Upper lobe of left lung (tissue), 4 donors: Measurements from ENCODE around the gene TDRD5.

ENCODE experiments used
- EP300 ChIP-seq, 4 donors: sonication (generic); formaldehyde crosslinking; IDR thresholded peaks; one replicate each; pipeline ENCODE4 v1.5.1; 2017; ENCODE audit warnings: antibody characterized with exemption in 4 of 4, control low read depth in 2 of 4
- POLR2A ChIP-seq, 4 donors: fragments of 450-650 bp; IDR thresholded peaks; one replicate each; pipeline ENCODE4 v1.5.1; 2016 to 2017; ENCODE audit warnings: antibody characterized with exemption in 4 of 4, mild to moderate bottlenecking in 2 of 4
- POLR2AphosphoS5 ChIP-seq, 2 donors: sonication (generic); formaldehyde crosslinking; IDR thresholded peaks; one replicate each; pipeline ENCODE4 v1.5.1; 2017; ENCODE audit warnings: antibody characterized with exemption in 2 of 2
- TF ChIP-seq, protein P1 (sequence below), 6 experiments: fragments of 450-650 bp in 4 of 6; fragments of 200-600 bp in 2 of 6; sonication (generic) in 2 of 6; IDR thresholded peaks; one replicate each; pipeline ENCODE4 v1.5.1; 2016 to 2019; ENCODE audit warnings: antibody characterized with exemption in 6 of 6

DNA sequence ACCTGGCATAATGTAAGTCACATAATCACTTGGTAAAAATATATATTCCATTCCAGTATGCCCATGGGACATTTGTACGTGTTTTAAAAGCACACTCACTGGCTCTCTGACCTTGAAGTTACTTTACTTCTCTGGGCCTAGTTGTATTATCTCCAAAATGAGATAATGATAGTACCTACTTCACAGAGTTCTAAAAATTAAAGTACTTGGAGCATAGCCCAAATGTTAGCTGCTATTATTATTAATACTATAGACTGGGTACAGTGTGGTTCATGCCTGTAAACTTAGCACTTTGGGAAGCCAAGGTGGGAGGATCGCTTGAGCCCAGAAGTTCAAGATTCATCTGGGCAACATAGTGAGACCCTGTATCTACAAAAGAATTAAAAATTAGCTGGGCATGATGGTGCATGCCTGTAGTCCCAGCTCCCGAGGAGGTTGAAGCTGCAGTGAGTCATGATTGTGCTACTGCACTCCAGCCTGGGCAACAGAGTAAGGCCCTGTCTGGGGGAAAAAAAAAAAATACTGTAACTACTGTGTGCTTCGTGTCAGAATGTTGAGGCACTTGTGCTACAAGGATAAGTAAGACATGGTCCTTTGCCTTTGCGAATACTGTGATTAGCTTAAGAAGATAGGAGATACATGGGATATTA is 45.7 kb downstream of the TDRD5 start:
- TF ChIP-seq, protein P1, sequence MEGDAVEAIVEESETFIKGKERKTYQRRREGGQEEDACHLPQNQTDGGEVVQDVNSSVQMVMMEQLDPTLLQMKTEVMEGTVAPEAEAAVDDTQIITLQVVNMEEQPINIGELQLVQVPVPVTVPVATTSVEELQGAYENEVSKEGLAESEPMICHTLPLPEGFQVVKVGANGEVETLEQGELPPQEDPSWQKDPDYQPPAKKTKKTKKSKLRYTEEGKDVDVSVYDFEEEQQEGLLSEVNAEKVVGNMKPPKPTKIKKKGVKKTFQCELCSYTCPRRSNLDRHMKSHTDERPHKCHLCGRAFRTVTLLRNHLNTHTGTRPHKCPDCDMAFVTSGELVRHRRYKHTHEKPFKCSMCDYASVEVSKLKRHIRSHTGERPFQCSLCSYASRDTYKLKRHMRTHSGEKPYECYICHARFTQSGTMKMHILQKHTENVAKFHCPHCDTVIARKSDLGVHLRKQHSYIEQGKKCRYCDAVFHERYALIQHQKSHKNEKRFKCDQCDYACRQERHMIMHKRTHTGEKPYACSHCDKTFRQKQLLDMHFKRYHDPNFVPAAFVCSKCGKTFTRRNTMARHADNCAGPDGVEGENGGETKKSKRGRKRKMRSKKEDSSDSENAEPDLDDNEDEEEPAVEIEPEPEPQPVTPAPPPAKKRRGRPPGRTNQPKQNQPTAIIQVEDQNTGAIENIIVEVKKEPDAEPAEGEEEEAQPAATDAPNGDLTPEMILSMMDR (IDR thresholded peaks at IDR 0.05), result no peak
- TF ChIP-seq POLR2AphosphoS5 (IDR thresholded peaks at IDR 0.05), result no peak
- TF ChIP-seq POLR2A (IDR thresholded peaks at IDR 0.05), result no peak
- no peak for TF ChIP-seq EP300 (IDR thresholded peaks at IDR 0.05)
